Testis (tissue), 2 donors: ENCODE data around the gene SHFL.

ENCODE experiments used
- POLR2A ChIP-seq: fragments of 450-650 bp; IDR thresholded peaks from one replicate; pipeline ENCODE4 v1.6.1; 2017; ENCODE audit warnings: antibody characterized with exemption, mild to moderate bottlenecking, moderate library complexity
- TF ChIP-seq, protein P1 (sequence below), 3 experiments: fragments of 450-650 bp in 2 of 3; fragments of 200-600 bp in 1 of 3; sonication (generic) in 1 of 3; IDR thresholded peaks; one replicate each; pipeline ENCODE4 v1.5.1; 2016 to 2019; ENCODE audit warnings: antibody characterized with exemption in 3 of 3, mild to moderate bottlenecking in 2 of 3, moderate library complexity in 1 of 3

GRCh38 chr19:10070730-10071446, 15.2 kb upstream of the SHFL start:
- TF ChIP-seq, protein P1, sequence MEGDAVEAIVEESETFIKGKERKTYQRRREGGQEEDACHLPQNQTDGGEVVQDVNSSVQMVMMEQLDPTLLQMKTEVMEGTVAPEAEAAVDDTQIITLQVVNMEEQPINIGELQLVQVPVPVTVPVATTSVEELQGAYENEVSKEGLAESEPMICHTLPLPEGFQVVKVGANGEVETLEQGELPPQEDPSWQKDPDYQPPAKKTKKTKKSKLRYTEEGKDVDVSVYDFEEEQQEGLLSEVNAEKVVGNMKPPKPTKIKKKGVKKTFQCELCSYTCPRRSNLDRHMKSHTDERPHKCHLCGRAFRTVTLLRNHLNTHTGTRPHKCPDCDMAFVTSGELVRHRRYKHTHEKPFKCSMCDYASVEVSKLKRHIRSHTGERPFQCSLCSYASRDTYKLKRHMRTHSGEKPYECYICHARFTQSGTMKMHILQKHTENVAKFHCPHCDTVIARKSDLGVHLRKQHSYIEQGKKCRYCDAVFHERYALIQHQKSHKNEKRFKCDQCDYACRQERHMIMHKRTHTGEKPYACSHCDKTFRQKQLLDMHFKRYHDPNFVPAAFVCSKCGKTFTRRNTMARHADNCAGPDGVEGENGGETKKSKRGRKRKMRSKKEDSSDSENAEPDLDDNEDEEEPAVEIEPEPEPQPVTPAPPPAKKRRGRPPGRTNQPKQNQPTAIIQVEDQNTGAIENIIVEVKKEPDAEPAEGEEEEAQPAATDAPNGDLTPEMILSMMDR (IDR thresholded peaks at IDR 0.05) = no peak
- TF ChIP-seq POLR2A = no peak
